Measurements from ENCODE around the gene ACVR1.

DNA sequence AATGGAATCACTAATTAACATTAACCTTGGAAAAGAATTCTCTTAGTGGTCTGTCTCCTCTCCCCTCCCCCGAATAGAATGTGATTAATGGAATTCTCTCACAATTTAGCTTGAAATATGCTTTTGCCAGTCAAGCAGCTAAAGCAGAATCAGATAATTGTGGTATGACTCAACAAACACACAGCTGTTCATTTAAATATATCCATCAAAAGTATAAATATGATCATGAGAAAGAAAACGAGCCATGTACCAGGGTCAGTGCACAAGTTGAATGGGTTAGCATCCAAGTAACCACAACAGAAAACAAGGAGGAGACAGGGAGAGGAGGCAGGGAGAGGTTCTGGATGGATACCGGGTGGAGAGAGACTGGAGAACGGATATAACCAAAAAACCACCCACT, 66.9 kb downstream of the ACVR1 start:
- no peak for TF ChIP-seq ZNF696 (CRISPR knock-in tag; conservative IDR thresholded peaks at IDR 0.05)
- TF ChIP-seq CTBP1 (IDR thresholded peaks at IDR 0.05; ENCODE audit: borderline replicate concordance), result no peak
- TF ChIP-seq, protein P1, sequence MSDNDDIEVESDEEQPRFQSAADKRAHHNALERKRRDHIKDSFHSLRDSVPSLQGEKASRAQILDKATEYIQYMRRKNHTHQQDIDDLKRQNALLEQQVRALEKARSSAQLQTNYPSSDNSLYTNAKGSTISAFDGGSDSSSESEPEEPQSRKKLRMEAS (CRISPR knock-in tag; IDR thresholded peaks at IDR 0.05), result no peak
- TF ChIP-seq WHSC1 (IDR thresholded peaks at IDR 0.05; ENCODE audit: low read length), result no peak
- TF ChIP-seq GTF2E2 (tag; IDR thresholded peaks at IDR 0.05), result no peak
- TF ChIP-seq, protein P2, sequence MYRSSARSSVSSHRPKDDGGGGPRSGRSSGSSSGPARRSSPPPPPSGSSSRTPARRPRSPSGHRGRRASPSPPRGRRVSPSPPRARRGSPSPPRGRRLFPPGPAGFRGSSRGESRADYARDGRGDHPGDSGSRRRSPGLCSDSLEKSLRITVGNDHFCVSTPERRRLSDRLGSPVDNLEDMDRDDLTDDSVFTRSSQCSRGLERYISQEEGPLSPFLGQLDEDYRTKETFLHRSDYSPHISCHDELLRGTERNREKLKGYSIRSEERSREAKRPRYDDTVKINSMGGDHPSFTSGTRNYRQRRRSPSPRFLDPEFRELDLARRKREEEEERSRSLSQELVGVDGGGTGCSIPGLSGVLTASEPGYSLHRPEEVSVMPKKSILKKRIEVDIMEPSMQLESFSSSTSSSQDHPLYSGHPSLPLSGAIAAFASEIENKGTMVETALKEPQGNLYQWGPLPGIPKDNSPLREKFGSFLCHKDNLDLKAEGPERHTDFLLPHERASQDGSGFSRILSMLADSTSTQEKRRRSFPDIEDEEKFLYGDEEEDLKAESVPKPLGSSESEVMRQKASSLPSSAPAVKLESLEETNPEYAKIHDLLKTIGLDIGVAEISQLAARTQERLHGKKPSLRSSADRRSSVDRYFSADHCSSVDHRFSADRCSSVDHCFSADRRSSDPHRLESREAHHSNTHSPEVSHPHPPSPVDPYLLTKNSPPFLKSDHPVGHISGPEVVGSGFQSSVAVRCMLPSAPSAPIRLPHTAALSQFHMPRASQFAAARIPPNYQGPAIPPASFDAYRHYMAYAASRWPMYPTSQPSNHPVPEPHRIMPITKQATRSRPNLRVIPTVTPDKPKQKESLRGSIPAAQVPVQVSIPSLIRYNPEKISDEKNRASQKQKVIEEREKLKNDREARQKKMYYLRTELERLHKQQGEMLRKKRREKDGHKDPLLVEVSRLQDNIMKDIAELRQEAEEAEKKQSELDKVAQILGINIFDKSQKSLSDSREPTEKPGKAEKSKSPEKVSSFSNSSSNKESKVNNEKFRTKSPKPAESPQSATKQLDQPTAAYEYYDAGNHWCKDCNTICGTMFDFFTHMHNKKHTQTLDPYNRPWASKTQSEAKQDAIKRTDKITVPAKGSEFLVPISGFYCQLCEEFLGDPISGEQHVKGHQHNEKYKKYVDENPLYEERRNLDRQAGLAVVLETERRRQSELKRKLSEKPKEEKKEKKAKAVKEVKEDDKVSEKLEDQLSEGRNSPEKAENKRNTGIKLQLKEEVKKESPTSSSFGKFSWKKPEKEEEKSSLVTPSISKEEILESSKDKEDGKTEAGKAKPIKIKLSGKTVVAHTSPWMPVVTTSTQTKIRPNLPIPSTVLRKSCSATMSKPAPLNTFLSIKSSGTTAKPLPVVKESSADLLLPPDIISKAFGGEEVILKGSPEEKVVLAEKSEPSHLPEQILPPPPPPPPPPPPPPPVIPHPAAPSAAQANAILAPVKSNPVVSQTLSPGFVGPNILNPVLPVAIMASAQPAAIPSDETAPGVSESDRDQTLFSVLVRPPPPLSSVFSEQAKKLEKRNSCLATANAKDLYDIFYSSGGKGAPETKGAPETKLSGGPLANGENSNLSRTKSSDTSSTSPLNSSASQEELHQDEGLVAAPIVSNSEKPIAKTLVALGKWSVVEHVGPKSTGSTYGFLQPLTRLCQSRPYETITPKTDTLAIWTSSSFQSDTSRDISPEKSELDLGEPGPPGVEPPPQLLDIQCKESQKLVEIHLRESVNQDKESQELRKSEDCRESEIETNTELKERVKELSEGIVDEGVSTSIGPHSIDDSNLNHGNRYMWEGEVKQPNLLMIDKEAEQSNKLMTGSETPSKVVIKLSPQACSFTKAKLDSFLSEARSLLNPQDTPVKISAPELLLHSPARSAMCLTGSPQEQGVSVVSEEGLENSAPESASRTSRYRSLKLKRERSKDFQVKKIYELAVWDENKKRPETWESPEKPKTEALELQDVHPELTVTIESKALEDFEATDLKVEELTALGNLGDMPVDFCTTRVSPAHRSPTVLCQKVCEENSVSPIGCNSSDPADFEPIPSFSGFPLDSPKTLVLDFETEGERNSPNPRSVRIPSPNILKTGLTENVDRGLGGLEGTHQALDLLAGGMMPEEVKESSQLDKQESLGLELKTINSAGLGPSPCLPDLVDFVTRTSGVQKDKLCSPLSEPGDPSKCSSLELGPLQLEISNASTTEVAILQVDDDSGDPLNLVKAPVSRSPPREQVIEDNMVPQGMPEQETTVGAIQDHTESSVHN (IDR thresholded peaks at IDR 0.05; ENCODE audit: borderline replicate concordance in 1 of 2, low read depth in 1 of 2), result no peak
- TF ChIP-seq ETV6 (IDR thresholded peaks at IDR 0.05; ENCODE audit: borderline replicate concordance in 1 of 2, low read depth in 2 of 2, low read length in 1 of 2), result no peak
- no peak for TF ChIP-seq ETV6 (CRISPR knock-in tag; IDR thresholded peaks at IDR 0.05; ENCODE audit: borderline replicate concordance)
- no peak for TF ChIP-seq CBFB (CRISPR knock-in tag; IDR thresholded peaks at IDR 0.05)
- TF ChIP-seq POLR2AphosphoS5 (IDR thresholded peaks at IDR 0.05; ENCODE audit: control insufficient read depth, insufficient read depth, low read depth, low read length), result no peak

All from K562 (cell line).